ENCODE results near the gene ZBTB20.

The ZBTB20 gene

GRCh38 chr3:114344492-114344891 lies 802.6 kb downstream of the ZBTB20 start:
- no peak overlapping the region for H3K4me3 ChIP-seq (ENCODE audit: control insufficient read depth, low read depth, low read length)
- TF ChIP-seq CTCF (conservative IDR thresholded peaks at IDR 0.05; ENCODE audit: control insufficient read depth, insufficient read depth, low read depth, low read length), result no peak
- no peak for DNase-seq (ENCODE audit: low read depth)

- no peak for DNase-seq (ENCODE audit: low read depth)
- no peak overlapping the region for H3K4me3 ChIP-seq (ENCODE audit: control insufficient read depth, low read depth, low read length)
- no peak for TF ChIP-seq CTCF (conservative IDR thresholded peaks at IDR 0.05; ENCODE audit: control insufficient read depth, insufficient read depth, low read depth, low read length)
These were observed 808.3 kb downstream of the ZBTB20 start for GRCh38 chr3:114338651-114339357.

GRCh38 chr3:114336857-114337256 lies 810.2 kb downstream of the ZBTB20 start:
- H3K4me3 ChIP-seq (ENCODE audit: control insufficient read depth, low read depth, low read length), result no peak overlapping the region
- no peak for DNase-seq (ENCODE audit: low read depth)
- no peak for TF ChIP-seq CTCF (conservative IDR thresholded peaks at IDR 0.05; ENCODE audit: control insufficient read depth, insufficient read depth, low read depth, low read length)

- peak; percentile 41 for TF ChIP-seq CTCF (conservative IDR thresholded peaks at IDR 0.05; ENCODE audit: control insufficient read depth, insufficient read depth, low read depth, low read length)
- no peak overlapping the region for H3K4me3 ChIP-seq (ENCODE audit: control insufficient read depth, low read depth, low read length)
- peak; percentile 17 for DNase-seq (ENCODE audit: low read depth)
These were observed 810.9 kb downstream of the ZBTB20 start for GRCh38 chr3:114336122-114336697.

- TF ChIP-seq CTCF (conservative IDR thresholded peaks at IDR 0.05; ENCODE audit: control insufficient read depth, insufficient read depth, low read depth, low read length), result no peak
- H3K4me3 ChIP-seq (ENCODE audit: control insufficient read depth, low read depth, low read length), result no peak overlapping the region
- DNase-seq (ENCODE audit: low read depth), result no peak
These were observed 813.2 kb downstream of the ZBTB20 start for GRCh38 chr3:114333923-114334240.

- H3K4me3 ChIP-seq (ENCODE audit: control insufficient read depth, low read depth, low read length), result no peak overlapping the region
- peak; percentile 25 for DNase-seq (ENCODE audit: low read depth)
- TF ChIP-seq CTCF (conservative IDR thresholded peaks at IDR 0.05; ENCODE audit: control insufficient read depth, insufficient read depth, low read depth, low read length), result no peak
These were observed 813.7 kb downstream of the ZBTB20 start for GRCh38 chr3:114333180-114333922.
